Activated CD4-positive, alpha-beta memory T cell treated with anti-CD3 and anti-CD28 coated beads, Interleukin-2, amount 10 ng/mL, durations not matched to agents 7 days and 5 days (primary cell): ENCODE measurements around the gene MPZ. TPM values are rescaled to one million over a fixed set of nuclear protein-coding genes. Genes with fewer than 3 reads are reported as not detected.

Experiments used
- CTCF ChIA-PET: fragments of 350-600 bp; sonication (Branson Sonifier 250); formaldehyde crosslinking; loops from one replicate; lab custom pipeline; 2021; ENCODE audit warnings: antibody characterized with exemption, inconsistent platforms; lab: Charles Lee
- POLR2A ChIA-PET: fragments of 350-600 bp; sonication (Branson Sonifier 250); formaldehyde crosslinking; loops from one replicate; lab custom pipeline; 2021; ENCODE audit warnings: antibody characterized with exemption; lab: Charles Lee
- DNase-seq: peaks from one replicate; pipeline ENCODE4 v3.0.0-alpha.2; 2020
- H3K27ac Mint-ChIP-seq: one replicate; pipeline ENCODE4 v1.8.0; 2021; ENCODE audit warnings: mild to moderate bottlenecking, mixed read lengths
- H3K27me3 Mint-ChIP-seq: one replicate; pipeline ENCODE4 v1.8.0; 2021; ENCODE audit warnings: mixed read lengths
- H3K36me3 Mint-ChIP-seq: one replicate; pipeline ENCODE4 v1.8.0; 2021; ENCODE audit warnings: low read depth, mixed read lengths
- H3K4me1 Mint-ChIP-seq: one replicate; pipeline ENCODE4 v1.8.0; 2021; ENCODE audit warnings: mixed read lengths
- H3K4me3 Mint-ChIP-seq: one replicate; pipeline ENCODE4 v1.8.0; 2021; ENCODE audit warnings: mild to moderate bottlenecking, mixed read lengths
- H3K9me3 Mint-ChIP-seq: one replicate; pipeline ENCODE4 v1.8.0; 2021; ENCODE audit warnings: mixed read lengths
- total RNA-seq, 2 experiments: library from RNA; stranded (reverse); gene quantifications; one replicate each; pipeline ENCODE4 v1.2.3, GENCODE V29; 2021

The MPZ gene
- total RNA-seq, 2 experiments from 2014 or later: 5.9 to 8.1 TPM

DNA sequence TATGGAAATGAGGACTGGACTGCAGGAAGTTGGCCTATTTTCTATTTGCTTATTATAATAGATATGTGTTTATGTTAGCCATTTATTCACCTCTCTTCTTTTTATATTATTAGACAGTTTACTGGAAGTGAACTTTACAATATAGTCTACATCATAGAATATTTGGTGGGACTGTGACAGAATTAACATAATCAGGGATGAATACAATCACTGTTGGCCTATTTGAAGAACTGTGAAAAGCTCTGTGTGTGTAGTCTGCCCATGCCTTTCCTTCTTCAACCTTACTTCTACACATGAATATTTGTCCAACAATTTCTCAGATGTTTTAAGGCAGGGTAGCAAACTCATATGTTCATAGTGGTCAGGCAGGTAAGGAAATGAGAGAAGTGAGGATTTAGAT, 12.4 kb downstream of the MPZ start:
- DNase-seq: no peak
- Mint-ChIP-seq H3K4me1 (peaks cover 5% of the 10 kb centered on the region), H3K9me3 (no peaks in the 10 kb centered on the region), H3K4me3 (no peak overlapping the region), H3K27me3 (no peaks in the 10 kb centered on the region), H3K36me3 (no peaks in the 10 kb centered on the region), H3K27ac (no peak overlapping the region)
- CTCF ChIA-PET: no interaction called here
- POLR2A ChIA-PET: no interaction called here

DNA sequence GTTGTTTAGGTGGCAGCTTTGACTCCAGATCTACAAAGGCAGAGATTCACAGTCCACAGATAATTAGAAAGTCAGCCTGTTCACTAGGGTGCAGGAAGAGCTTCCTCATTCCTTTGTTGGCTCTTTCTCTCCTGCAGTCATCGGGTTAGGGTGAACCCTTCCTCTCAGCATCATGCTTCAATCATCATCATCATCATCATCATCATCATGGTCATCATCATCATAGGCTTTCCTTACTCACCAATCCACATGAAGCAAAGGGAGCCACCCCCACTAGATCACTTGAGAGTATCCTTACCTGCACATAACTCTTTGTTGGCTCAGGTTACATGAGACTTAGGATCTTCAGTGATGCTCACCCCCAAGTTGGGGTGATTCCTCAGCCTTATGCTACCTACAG, 19.0 kb downstream of the MPZ start:
- no peaks in the 10 kb centered on the region for H3K36me3 Mint-ChIP-seq
- DNase-seq: no peak
- H3K27me3 Mint-ChIP-seq: no peaks in the 10 kb centered on the region
- H3K9me3 Mint-ChIP-seq: no peaks in the 10 kb centered on the region
- CTCF ChIA-PET: interaction anchor here (0.6 to 7.0 kb wide), 29 partner anchors 8 to 125 kb away, joined by 3 to 70 read pairs (median 5); partner anchors contain the start of genes B4GALT3, CFAP126, NDUFS2 and PCP4L1
- H3K4me1 Mint-ChIP-seq: no peaks in the 10 kb centered on the region
- POLR2A ChIA-PET: interaction anchor here (0.7 to 2.4 kb wide), 4 partner anchors 15 to 114 kb away, joined by 3 to 6 read pairs (median 4); partner anchors contain the start of gene TOMM40L
- no peak overlapping the region for H3K27ac Mint-ChIP-seq
- no peak overlapping the region for H3K4me3 Mint-ChIP-seq

DNA sequence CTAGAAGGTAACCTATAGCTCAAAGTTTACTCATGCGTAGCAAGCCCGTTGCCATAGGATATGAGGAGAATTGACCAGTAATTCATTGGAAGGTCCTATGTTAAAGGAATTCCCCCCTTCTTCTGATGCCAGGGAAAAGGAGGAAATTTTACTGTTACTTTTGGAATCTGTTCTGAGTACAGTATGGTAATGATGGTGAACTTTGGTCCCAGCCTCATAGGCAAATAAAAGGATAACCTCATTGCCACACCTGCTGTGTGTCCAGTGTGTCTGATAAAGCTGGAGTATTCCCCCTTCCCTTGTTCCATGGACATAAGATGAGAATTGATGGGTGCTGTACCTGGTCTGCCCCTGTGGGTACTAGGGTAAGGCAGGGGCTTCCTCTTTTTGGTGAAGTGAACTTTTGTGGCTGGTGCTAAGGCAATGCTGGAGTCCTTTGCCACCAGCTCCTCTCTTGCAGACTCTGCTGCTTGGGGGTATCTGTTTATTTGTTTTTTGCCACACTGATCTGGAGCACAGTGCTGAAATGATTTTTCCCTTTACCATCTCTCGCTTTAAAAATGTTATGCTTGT, 22.2 kb downstream of the MPZ start:
- no peak overlapping the region for H3K4me3 Mint-ChIP-seq
- H3K27ac Mint-ChIP-seq: no peak overlapping the region
- CTCF ChIA-PET: interaction anchor here (1.0 to 1.7 kb wide), 3 partner anchors 27 to 87 kb away, joined by 3 to 7 read pairs (median 3); partner anchors contain the start of genes SDHC and TOMM40L
- DNase-seq: no peak
- no peaks in the 10 kb centered on the region for H3K36me3 Mint-ChIP-seq
- no peaks in the 10 kb centered on the region for H3K9me3 Mint-ChIP-seq
- no peaks in the 10 kb centered on the region for H3K4me1 Mint-ChIP-seq
- peaks cover 11% of the 10 kb centered on the region for H3K27me3 Mint-ChIP-seq
- POLR2A ChIA-PET: no interaction called here

- Mint-ChIP-seq H3K4me3 (no peak overlapping the region), H3K36me3 (no peaks in the 10 kb centered on the region), H3K9me3 (no peaks in the 10 kb centered on the region), H3K4me1 (no peaks in the 10 kb centered on the region), H3K27ac (no peak overlapping the region), H3K27me3 (peaks cover 12% of the 10 kb centered on the region)
- ChIA-PET POLR2A (no interaction called here), CTCF (no interaction called here)
- no peak for DNase-seq
These were observed 24.2 kb downstream of the MPZ start for GRCh38 chr1:161285521-161285920.

GRCh38 chr1:161285113-161285512, 24.7 kb downstream of the MPZ start:
- no peaks in the 10 kb centered on the region for H3K9me3 Mint-ChIP-seq
- no peaks in the 10 kb centered on the region for H3K4me1 Mint-ChIP-seq
- DNase-seq: no peak
- ChIA-PET POLR2A (no interaction called here), CTCF (no interaction called here)
- no peaks in the 10 kb centered on the region for H3K36me3 Mint-ChIP-seq
- no peak overlapping the region for H3K4me3 Mint-ChIP-seq
- H3K27me3 Mint-ChIP-seq: peaks cover 16% of the 10 kb centered on the region
- no peak overlapping the region for H3K27ac Mint-ChIP-seq

- Mint-ChIP-seq H3K27ac (no peak overlapping the region), H3K4me1 (no peaks in the 10 kb centered on the region), H3K4me3 (no peak overlapping the region), H3K36me3 (no peaks in the 10 kb centered on the region), H3K9me3 (no peaks in the 10 kb centered on the region), H3K27me3 (peaks cover 28% of the 10 kb centered on the region)
- POLR2A ChIA-PET: no interaction called here
- CTCF ChIA-PET: interaction anchor here (0.8 to 1.7 kb wide), 7 partner anchors 8 to 57 kb away, joined by 3 to 5 read pairs (median 4); partner anchors contain the start of gene TOMM40L
- no peak for DNase-seq
These were observed 26.8 kb downstream of the MPZ start for GRCh38 chr1:161282991-161283390.

- Mint-ChIP-seq H3K36me3 (no peaks in the 10 kb centered on the region), H3K9me3 (no peaks in the 10 kb centered on the region), H3K4me1 (no peaks in the 10 kb centered on the region), H3K27ac (no peak overlapping the region), H3K4me3 (no peak overlapping the region), H3K27me3 (peaks cover 35% of the 10 kb centered on the region)
- ChIA-PET CTCF (interaction anchor here (1.2 kb wide), 1 partner anchor 9 kb away, joined by 3 read pairs; no protein-coding TSS in a partner anchor), POLR2A (no interaction called here)
- no peak for DNase-seq
These were observed 34.9 kb downstream of the MPZ start for GRCh38 chr1:161274874-161275273.

- ChIA-PET CTCF (interaction anchor here (0.6 to 1.9 kb wide), 2 partner anchors 62 to 109 kb away, joined by 3 to 5 read pairs; no protein-coding TSS in a partner anchor), POLR2A (no interaction called here)
- H3K36me3 Mint-ChIP-seq: no peaks in the 10 kb centered on the region
- no peaks in the 10 kb centered on the region for H3K9me3 Mint-ChIP-seq
- no peak overlapping the region for H3K4me3 Mint-ChIP-seq
- H3K4me1 Mint-ChIP-seq: no peaks in the 10 kb centered on the region
- peaks cover 27% of the 10 kb centered on the region for H3K27me3 Mint-ChIP-seq
- no peak overlapping the region for H3K27ac Mint-ChIP-seq
- no peak for DNase-seq
These were observed 36.4 kb downstream of the MPZ start for GRCh38 chr1:161273402-161273801.

- peaks cover 12% of the 10 kb centered on the region for H3K27me3 Mint-ChIP-seq
- no peaks in the 10 kb centered on the region for H3K36me3 Mint-ChIP-seq
- ChIA-PET CTCF (no interaction called here), POLR2A (no interaction called here)
- H3K4me3 Mint-ChIP-seq: no peak overlapping the region
- DNase-seq: no peak
- no peak overlapping the region for H3K27ac Mint-ChIP-seq
- peaks cover 2% of the 10 kb centered on the region for H3K4me1 Mint-ChIP-seq
- H3K9me3 Mint-ChIP-seq: no peaks in the 10 kb centered on the region
These were observed 42.4 kb downstream of the MPZ start for GRCh38 chr1:161267321-161267720.

DNA sequence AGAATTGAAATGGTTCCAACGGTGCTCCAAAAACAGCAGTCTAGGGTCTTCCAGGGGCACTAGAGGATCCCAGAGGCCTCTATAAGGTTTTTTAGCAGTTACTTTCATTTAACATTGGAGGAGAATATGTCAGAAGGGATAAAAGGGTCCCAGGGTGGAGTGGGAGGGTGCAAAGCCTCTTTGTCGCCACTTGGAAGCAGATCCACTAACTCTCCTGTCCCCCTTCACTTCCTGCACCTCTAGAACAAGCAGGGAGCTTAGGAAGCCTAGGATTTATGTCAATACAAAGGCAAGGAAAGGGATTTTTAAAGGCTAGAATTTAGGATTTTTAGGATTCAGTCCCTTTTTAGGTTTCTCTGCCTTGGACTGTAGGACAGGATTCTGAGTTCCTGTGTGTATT, 42.9 kb downstream of the MPZ start:
- Mint-ChIP-seq H3K27me3 (peaks cover 15% of the 10 kb centered on the region), H3K36me3 (no peaks in the 10 kb centered on the region), H3K27ac (no peak overlapping the region), H3K4me1 (peaks cover 2% of the 10 kb centered on the region), H3K9me3 (no peaks in the 10 kb centered on the region), H3K4me3 (no peak overlapping the region)
- CTCF ChIA-PET: no interaction called here
- POLR2A ChIA-PET: no interaction called here
- DNase-seq: no peak

GRCh38 chr1:161266202-161266601, 43.6 kb downstream of the MPZ start:
- ChIA-PET CTCF (no interaction called here), POLR2A (no interaction called here)
- Mint-ChIP-seq H3K27me3 (peaks cover 21% of the 10 kb centered on the region), H3K4me1 (peaks cover 2% of the 10 kb centered on the region), H3K27ac (no peak overlapping the region), H3K9me3 (no peaks in the 10 kb centered on the region), H3K4me3 (no peak overlapping the region), H3K36me3 (no peaks in the 10 kb centered on the region)
- no peak for DNase-seq

GRCh38 chr1:161265305-161265704, 44.5 kb downstream of the MPZ start:
- H3K27ac Mint-ChIP-seq: no peak overlapping the region
- DNase-seq: no peak
- H3K4me1 Mint-ChIP-seq: peaks cover 2% of the 10 kb centered on the region
- ChIA-PET CTCF (interaction anchor here (1.7 to 1.8 kb wide), 2 partner anchors 35 to 39 kb away, joined by 3 to 4 read pairs; partner anchors contain the start of gene TOMM40L), POLR2A (no interaction called here)
- no peaks in the 10 kb centered on the region for H3K36me3 Mint-ChIP-seq
- peaks cover 30% of the 10 kb centered on the region for H3K27me3 Mint-ChIP-seq
- no peak overlapping the region for H3K4me3 Mint-ChIP-seq
- H3K9me3 Mint-ChIP-seq: no peaks in the 10 kb centered on the region

DNA sequence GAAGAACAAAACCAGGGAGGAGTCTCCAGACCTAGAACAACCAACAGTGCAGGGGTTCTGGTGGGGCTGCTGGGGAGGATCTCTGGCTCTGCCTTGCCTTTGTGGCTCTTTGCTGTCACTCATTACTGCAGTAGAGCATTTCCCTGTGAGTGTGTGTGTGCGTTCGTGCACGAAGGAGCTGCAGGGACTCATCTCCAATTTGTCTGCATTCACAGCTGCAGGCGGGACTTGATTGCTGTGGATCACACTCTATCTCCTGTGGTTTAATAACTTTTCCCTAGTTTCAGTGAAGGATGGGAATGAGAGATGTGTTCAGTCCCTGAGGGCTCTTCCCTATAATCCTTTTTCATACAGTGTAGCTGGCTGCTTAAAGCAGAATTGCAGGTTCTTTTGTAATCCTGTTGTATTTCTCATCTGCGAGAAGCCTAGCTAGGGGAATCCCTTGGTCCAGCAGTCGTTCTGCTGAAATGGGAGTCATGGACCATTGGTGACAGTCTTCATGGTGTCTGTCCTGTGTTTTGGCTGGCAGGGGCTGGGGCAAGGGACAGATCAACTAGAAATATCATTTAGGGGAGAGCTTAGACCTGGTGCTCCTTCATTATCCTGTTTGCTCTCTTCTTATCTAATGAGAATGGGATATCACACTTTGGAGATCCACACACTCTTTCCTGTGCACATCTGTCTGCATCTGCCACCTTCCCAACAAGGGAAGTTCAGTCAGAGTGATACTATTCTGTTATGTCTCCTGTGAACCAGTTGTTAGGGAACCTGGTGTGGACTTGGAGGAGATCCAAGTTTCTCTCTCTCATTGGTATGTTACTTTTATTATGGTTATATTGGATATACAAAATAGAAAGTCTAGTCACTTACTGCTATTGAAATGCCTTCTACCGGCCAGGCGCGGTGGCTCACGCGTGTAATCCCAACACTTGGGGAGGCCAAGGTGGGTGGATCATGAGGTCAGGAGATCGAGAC, 48.2 kb downstream of the MPZ start:
- H3K27ac Mint-ChIP-seq: no peak overlapping the region
- ChIA-PET POLR2A (no interaction called here), CTCF (interaction anchor here (0.8 kb wide), 1 partner anchor 30 kb away, joined by 4 read pairs; no protein-coding TSS in a partner anchor)
- no peak for DNase-seq
- no peak overlapping the region for H3K4me3 Mint-ChIP-seq
- peaks cover 15% of the 10 kb centered on the region for H3K4me1 Mint-ChIP-seq
- peaks cover 14% of the 10 kb centered on the region for H3K36me3 Mint-ChIP-seq
- peaks cover 65% of the 10 kb centered on the region for H3K27me3 Mint-ChIP-seq
- peaks cover 10% of the 10 kb centered on the region for H3K9me3 Mint-ChIP-seq
